Upper lobe of left lung (tissue), 4 donors: ENCODE data around the gene PRXL2A.

Experiments
- EP300 ChIP-seq, 4 donors: sonication (generic); formaldehyde crosslinking; IDR thresholded peaks; one replicate each; pipeline ENCODE4 v1.5.1; 2017; ENCODE audit warnings: antibody characterized with exemption in 4 of 4, control low read depth in 2 of 4
- POLR2A ChIP-seq, 4 donors: fragments of 450-650 bp; IDR thresholded peaks; one replicate each; pipeline ENCODE4 v1.5.1; 2016 to 2017; ENCODE audit warnings: antibody characterized with exemption in 4 of 4, mild to moderate bottlenecking in 2 of 4
- POLR2AphosphoS5 ChIP-seq, 2 donors: sonication (generic); formaldehyde crosslinking; IDR thresholded peaks; one replicate each; pipeline ENCODE4 v1.5.1; 2017; ENCODE audit warnings: antibody characterized with exemption in 2 of 2
- TF ChIP-seq, protein P1 (sequence below), 6 experiments: fragments of 450-650 bp in 4 of 6; fragments of 200-600 bp in 2 of 6; sonication (generic) in 2 of 6; IDR thresholded peaks; one replicate each; pipeline ENCODE4 v1.5.1; 2016 to 2019; ENCODE audit warnings: antibody characterized with exemption in 6 of 6

DNA sequence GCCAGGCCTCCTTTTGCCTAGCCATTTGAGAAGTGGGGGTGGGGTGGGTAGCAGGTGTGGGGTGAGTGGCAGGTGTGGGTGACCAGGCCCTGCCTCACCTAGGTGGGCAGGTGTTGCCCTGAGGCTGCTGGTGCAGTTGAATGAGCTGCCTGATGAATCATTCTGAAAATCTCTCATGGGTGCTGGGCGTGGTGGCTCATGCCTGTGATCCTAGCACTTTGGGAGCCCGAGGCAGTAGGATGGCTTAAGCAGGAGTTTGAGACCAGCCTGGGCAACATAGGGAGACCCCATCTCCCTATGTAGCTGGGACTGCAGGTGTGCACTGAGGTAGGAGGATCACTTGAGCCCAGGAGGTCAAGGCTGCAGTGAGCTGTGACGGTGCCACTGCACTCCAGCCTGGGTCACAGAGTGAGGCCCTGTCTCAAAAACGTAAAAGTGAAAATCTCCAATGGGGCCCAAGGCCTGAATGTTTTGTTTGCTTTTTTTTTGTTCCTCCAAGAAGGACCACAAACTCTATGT lies 63.4 kb downstream of the PRXL2A start:
- TF ChIP-seq, protein P1, sequence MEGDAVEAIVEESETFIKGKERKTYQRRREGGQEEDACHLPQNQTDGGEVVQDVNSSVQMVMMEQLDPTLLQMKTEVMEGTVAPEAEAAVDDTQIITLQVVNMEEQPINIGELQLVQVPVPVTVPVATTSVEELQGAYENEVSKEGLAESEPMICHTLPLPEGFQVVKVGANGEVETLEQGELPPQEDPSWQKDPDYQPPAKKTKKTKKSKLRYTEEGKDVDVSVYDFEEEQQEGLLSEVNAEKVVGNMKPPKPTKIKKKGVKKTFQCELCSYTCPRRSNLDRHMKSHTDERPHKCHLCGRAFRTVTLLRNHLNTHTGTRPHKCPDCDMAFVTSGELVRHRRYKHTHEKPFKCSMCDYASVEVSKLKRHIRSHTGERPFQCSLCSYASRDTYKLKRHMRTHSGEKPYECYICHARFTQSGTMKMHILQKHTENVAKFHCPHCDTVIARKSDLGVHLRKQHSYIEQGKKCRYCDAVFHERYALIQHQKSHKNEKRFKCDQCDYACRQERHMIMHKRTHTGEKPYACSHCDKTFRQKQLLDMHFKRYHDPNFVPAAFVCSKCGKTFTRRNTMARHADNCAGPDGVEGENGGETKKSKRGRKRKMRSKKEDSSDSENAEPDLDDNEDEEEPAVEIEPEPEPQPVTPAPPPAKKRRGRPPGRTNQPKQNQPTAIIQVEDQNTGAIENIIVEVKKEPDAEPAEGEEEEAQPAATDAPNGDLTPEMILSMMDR (IDR thresholded peaks at IDR 0.05): no peak
- TF ChIP-seq POLR2AphosphoS5 (IDR thresholded peaks at IDR 0.05): no peak
- no peak for TF ChIP-seq EP300 (IDR thresholded peaks at IDR 0.05)
- TF ChIP-seq POLR2A (IDR thresholded peaks at IDR 0.05): no peak
